Endometrium (tissue), 2 donors: ENCODE measurements around the gene C3.

Experiments used
- FAIRE-seq: peaks from 2 replicates; lab custom pipeline; 2012; peaks lifted over from hg19 to GRCh38; lab: Jason Lieb, UNC
- donor health status: control.
- donor health status: control.

Gene C3

DNA sequence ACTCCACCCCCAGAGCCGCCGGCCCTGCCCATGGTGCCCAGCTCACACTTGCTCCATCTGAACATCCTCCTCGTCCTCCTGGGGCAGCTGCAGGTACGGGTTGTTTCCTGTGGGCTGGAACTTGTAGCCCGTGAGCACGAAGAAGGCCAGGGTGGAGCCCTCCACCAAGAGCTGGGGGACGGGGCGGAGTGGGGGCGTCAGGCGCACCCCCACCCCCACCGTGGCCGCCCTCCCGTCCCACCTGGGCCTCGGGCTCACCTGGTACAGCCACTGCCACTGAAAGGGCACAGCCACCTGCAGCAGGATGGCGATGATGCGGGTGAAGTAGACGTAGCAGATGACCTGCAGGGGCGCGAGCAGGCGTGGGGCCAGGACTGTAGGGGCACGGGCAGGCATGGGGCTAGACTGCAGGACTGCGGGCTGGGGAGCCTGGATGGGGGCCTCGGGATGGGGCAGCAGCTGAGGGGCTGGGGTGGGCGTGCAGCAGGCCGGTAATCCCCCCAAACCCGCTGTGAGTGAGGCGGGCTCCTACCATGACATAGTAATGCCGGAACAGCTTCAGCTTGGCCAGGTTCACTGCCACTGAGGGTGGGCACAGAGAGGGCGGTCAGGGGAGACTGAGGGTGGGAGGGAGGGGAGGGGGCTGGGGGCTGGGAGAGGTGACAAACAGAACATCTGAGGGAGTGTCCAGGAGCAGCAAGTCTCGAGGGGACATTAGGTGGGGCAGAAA is 10.7 kb upstream of the C3 start:
- FAIRE-seq, result no peak

DNA sequence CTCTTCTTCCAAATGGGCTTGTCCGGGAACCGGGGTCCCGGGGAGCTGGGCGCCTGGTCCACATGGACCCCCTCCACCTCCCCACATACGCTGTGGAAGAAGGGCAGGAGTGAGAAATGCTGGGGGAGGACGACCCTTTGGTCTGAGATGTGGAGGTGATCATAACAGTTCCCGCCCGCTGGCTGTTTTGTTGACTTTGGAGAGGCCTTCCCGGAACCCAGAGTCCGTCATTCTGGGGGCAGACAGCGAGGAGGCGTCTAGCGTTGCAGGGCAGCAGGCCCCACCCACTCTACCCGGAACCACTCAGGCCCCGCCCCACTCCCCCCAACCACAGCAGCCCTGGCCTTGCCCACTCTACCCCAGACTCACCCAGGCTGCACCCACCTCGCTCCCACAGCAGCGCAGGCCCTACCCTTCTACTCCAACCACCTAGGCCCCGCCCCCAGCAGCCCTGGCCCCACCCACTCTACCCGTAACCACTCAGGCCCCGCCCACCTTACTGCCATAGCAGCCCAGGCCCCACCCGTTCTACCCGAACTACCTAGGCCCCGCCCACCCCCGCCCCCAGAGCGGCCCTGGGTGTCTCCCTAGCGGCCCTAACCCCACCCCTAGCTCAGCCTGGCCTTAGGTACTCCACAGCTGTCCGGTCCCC is 9.8 kb upstream of the C3 start:
- FAIRE-seq, result no peak

GRCh38 chr19:6729573-6730152 is 9.2 kb upstream of the C3 start:
- no peak for FAIRE-seq

GRCh38 chr19:6728346-6728745 is 7.9 kb upstream of the C3 start:
- FAIRE-seq, result no peak

GRCh38 chr19:6725513-6726231 is 5.2 kb upstream of the C3 start:
- FAIRE-seq, result no peak

DNA sequence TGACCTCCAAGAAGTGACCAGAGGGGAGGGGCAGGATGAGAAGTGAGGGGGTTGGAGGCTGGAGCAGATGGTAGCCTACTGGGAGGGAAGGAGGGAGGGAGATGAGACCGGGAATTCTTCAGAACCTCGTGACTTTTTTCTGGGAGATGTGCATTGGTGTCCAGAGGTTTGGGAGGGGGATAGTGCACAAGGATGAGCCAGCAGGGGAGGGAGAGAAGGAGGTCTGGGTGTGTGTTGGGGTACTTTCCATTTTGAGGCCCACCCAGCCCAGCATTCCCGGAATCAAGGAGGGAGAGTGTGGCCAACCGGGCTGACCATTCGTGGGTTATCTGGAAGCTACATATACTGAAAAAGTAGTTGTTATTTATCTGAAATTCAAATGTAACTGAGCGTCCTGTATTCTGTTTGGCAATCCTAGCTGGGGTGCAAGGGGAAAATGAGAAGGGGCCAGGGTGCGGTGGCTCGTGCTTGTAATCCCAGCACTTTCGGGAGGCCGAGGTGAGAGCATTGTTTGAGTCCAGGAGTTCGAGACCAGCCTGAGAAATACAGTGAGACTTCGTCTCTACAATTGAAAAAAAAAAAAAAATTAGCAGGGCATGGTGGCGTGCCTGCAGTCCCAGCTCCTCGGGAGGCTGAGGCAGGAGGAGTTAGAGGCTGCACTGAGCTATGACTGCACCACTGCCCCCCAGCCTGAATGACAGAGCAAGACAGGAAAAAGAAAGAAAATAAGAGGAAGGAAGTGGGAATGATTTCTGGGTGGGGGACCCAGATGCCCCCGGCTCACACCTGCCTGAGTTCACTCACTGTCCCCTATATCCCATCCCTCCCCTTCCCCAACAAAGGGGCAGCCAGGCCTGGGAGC is 4.4 kb upstream of the C3 start:
- FAIRE-seq, result no peak

- FAIRE-seq, result no peak
These were observed 3.3 kb upstream of the C3 start for GRCh38 chr19:6723738-6724137.

DNA sequence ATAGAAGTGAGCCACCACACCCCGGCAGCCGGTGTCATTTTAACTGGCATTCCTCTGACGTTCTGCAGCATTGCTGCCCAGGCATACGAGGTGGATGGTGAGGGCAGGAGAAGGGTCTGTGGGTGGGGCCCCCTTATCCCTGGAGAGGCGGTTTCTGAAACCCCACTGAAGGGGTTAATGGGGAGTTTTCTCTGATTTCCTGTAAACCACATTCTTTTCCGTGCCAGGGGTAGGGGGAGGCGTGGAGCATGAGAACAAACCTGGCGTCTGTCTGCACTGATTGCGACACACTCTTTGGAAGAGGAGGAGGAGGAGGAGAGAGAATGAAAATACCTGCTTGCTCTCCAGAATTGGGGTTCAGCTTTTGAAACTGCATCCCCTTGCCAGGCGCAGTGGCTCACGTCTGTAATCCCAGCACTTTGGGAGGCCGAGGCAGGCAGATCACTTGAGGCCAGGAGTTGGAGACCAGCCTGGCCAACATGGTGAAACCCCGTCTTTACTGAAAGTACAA is 2.7 kb upstream of the C3 start:
- FAIRE-seq, result no peak

DNA sequence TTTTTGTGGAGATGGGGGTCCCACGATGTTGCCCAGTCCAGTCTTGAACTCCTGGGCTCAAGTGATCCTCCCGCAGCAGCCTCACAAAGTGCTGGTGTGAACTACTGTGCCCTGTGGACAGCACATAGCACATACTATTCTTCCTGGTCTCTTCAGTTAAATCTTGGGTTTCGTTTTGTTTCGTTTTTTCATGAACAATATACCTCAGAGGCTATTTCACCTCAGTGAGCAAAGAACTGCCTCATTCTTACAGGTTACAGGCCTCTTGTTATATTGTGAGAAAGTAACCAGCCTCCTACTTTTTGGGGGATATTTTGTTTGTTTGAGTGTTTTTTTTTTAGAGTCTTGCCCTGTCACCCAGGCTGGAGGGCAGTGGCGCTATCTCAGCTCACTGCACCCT is 1.3 kb upstream of the C3 start:
- no peak for FAIRE-seq

DNA sequence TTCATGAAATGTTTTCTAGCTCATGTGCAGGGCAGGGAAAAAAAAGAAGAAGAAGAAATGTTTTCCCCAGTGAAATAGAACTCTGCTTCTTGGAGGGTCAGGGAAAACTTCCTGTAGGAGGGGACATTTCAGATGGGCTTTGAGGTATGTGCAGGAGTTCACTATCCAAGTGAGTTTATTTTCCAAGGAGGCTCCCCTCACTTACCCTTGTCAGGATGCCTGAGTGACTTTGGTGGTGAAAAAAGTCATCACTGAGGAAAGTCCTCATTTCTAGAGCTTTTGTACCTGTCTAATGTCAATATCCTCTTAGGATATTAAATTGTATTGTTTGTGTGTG is 656 bp upstream of the C3 start:
- FAIRE-seq, result no peak

DNA sequence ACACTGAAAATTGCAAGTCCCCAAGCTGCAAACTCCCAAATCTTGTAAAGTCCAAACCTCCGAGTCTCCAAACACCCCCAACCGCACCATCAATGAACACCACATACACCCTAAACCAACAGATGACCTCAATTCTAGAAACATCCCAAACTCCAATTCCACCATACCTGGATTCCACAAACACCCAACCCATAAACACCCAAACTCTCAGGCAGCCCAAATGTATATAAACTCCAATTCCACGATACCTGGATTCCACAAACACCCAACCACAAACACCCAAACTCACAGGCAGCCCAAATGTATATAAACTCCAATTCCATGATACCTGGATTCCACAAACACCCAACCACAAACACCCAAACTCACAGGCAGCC is 470 bp downstream of the C3 start:
- FAIRE-seq, result no peak

DNA sequence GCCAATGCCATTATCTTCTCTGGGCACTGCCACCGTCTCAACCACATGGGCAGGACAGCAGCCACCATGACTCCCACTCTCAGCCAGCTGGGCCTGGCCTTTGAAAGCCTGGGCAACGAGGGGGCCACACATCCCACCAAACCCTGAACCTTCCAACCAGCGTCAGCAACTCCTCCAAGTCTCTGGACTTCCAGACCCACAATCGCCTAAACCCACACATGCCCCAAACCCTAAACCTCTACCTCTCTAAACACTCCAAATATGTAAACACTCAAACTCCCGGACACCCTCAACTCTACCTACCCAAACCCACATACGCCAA is 949 bp downstream of the C3 start:
- no peak for FAIRE-seq

DNA sequence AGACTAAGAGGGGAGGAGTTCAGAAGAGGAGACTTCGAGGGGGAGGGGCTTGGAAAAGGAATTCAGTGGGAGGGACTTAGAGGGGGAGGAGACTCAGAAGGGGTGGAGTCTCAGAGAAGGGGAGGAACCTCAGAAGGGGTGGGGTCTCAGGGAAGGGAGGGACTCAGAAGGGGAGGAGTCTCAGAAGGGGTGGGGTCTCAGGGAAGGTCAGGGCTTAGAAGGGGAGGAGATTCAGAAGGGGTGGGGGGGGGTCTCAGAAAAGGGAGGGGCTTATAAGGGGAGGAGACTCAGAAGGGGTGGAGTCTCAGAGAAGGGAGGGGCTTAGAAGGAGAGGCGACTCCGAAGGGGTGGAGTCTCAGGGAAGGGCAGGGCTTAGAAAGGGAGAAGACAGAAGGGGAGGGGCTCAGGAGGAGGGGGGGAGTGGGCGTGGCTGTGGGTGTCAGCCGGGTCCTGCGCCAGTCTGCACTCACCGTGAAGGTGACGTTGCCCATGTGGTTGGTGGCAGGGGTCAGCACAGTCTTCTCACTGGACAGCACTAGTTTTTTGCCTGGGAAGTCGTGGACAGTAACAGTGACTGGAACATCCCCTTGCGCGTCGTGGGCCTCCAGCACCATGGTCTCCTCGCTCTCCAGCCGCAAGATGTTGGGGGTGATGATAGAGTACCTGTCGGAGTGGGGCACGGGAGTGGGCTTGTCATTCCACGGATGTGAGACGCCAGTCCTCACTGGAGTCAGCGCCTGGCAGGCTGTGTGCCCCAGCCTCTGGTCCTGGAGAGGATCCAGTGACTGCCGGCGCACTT is 1.5 kb downstream of the C3 start:
- FAIRE-seq, result no peak

GRCh38 chr19:6718111-6718740 is 2.2 kb downstream of the C3 start:
- FAIRE-seq, result no peak

DNA sequence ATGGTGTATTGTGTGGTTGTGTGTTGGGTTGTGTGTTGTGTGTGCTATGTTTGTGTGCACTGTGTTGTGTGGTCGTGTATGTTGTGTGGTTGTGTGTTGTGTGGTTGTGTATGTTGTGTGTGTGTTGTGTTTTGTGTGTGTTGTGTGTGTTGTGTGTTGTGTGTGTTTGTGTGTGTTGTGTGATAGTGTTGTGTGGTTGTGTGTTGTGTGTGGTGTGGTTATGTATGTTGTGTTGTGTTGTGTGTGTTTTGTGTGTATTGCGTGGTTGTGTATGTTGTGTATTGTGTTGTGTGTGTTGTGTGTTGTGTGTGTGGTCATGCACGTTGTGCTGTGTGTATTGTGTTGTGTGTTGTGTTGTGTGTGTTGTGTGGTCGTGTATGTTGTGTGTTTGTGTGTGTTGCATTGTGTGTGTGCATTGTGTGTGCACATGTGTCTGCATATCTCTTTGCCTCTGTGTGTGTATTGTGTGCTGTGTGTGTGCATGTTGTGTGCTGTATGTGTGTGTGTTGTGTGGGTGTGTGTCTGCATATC is 2.9 kb downstream of the C3 start:
- FAIRE-seq, result no peak

DNA sequence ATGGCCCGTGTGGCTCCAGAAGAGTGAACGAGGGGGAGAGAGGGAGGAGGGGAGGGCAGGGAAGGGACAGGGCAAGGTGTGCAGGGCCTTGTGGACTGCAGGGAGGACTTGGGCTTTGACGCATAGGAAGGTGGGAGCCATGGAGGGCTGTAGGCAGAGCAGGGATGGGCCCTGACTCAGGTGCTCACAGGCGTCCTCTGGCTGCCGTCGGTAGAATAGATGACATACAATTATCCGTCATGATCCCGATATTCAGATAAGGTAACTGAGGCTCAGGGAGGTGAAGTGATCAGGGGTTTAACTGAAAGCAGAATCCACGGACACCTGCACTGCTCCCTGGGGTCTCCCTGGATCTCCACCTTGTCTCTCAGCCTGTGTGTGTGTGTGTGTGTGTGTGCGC is 3.4 kb downstream of the C3 start:
- FAIRE-seq, result no peak

DNA sequence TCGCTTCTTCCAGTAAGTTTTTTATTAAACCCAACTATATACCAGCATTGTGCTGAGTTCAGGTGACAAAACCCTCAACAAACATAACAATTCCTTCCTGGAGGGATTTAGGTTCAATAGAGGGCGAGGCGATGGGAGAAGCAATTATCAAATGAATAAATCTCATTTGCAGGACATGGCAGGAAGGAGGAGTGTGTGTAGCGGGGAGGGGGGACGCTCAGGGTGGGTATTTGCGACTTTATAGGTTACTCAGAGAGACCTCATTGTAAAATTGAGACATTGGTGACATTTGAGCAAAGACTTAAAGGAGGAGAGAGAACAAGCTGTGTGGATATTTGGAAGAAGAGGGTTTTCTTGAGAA is 3.9 kb downstream of the C3 start:
- FAIRE-seq, result no peak

DNA sequence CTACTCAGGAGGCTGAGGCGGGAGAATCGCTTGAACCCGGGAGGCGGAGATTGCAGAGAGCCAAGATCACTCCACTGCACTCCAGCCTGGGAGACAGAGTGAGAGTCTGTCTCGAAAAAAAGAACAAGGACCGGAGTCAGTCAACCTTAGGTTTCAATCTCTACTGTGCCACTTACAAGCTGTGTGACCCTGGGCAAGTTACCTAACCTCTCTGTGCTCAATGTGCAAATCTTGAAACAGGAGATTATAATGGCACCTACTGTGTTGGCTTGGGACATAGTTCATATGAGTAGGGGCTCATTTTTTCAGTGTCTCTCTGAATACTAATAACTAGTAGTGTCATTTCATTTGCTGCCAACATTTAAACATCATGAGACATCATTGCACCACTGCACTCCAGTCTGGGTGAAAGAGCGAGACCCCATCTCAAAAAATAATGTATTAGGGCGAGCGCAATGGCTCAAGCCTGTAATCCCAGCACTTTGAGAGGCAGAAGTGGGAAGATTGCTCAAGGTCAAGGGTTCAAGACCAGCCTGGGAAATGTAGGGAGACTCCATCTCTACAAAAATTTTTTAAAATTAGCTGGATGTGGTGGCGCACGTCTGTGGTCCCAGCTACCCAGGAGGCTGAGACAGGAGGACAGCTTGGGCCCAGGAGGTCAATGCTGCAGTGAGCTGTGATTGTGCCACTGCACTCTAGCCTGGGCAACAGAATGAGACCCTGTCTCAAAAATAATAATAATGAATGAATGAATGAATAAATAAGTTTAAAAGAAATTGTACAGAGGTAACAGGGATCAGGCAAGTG is 5.5 kb downstream of the C3 start:
- FAIRE-seq, result no peak

- FAIRE-seq, result no peak
These were observed 6.4 kb downstream of the C3 start for GRCh38 chr19:6713773-6714692.
